ENCODE measurements around the gene TBCD.
"Not testable (repeated sequence)": the region's sequence is repeated elsewhere in the genome, so short reads cannot be mapped to it uniquely, and the experiment has no call there.

TBCD gene

DNA sequence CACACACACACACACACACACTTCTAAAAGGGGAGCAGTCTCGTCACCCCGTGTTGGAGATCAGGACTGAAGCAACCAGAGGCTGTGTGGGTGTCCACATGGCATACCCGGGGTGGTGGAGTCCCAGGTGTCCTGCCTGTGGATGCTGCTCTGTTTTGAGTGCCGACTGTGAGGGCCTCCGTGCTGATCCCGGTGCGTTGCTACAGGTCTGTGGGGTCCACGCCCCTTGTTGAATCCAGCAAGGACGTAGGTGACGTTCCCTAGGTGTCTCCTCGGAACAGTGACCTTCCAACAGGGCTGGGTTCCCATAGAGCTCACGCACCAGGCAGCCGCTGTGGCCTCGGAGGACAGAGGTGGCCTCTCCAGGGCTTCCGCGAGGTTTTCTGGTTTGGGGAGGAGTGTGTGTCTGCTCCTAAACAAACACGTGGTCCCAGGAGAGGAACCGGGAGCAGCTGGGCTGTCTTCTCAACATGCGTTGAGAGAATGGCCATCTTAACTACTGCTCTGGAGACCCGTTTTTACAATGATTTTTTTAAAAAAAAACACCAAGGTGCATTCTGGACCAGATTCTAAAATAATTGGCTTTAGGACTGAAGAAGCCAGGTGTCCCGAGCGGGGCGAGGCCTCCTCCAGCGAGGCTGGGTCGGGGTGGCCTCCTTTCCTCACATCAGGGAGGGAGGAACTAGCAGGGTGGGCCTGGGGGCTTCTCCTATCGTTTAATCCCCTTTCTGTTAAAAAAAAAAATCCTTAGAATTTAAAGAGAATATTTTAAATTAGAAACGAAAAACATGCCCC lies 188.6 kb downstream of the TBCD start:
- DNase-seq (ENCODE audit: low spot score): no peak

DNA sequence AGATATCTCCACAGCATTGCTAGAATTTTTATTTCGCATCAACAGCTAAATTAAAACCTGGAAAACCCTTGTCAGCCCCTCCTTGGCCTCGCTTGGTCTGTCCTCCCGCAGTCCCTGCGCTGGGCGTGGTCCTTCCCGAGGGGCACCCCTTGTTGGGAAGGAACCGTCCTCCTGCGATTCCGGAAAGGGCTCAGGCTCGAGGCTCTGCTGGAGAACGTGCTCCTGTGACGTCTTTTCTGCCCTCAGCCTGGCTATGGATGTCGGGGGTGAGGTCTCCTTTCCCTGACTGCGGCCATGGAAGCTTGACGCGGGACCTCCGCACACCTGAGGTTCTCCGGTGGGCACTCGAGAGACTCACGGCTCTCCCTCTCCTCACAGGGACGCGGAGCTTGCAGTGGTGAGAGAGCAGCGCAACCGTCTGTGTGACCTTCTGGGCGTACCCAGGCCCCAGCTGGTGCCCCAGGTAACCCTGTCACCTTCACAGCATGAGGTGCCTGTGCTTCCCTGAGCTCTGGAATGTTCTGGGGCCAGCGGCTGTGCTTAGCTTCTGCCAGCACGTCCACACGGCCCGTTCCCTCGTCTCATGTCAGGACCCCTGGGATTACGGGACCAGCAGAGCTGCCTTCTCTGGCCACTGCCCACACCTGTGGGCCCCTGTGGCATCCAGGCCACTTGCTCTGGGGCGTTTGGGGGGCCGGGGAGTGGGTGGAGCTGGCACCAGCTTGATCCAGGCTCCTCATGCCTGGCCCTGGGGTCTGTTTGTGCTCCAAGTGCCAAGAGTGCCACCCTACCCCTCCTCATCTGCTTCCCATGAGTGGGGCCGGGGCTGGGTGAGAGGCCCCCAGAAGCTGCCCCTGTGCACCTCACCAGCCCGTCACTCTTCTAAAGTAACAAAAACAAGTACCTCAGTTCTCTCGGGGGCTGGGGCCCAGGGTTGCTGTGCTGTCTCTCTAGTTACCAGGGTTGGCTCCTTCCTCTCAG lies 189.4 kb downstream of the TBCD start:
- DNase-seq (ENCODE audit: low spot score): no peak

DNA sequence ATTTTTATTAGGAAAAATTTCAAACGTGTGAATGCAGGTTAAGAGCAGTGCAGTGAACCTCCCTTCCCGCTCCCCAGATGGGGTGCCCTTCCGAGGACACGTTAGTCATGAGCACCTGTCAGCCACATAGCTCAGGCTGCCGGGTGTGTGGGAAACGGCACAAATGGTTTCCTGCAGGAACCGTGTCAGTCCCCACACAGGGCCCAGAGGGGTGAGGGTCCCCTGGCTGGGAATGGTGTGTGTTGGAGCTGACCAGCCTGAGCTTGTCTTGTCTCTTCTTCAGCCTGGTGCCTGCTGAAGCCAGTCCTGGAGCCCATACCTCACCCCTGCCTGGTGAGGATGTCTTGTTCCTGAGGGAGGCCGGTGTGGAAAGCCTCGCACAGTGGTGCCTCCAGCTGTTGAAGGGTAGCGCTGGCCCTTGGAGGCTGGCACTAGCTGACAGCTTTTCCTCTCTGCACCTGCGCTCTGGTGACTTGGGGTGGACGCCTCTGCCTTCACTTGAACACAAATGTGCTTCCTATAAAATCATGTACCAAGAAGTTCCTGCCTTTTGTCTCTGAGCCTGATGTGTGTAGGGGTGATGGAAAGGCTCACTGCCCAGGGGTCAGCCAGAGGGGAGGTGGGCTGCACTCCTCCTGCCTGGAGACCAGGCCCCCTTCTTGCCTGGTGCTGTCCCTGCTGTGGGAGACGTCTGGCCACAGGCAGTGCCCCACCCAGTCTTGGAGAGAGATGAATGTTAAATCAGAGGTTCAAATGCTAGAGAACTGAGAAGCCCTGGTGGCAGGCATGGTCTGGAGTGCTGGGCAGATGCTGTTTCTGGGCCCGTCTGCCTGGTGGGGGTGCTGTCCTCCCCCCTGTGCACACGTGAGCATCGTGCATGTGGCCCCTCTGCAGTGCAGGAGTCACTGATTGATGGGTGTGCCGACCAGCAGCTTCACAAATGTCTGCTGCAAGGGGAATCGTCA lies 190.6 kb downstream of the TBCD start:
- no peak for DNase-seq (ENCODE audit: low spot score)

DNA sequence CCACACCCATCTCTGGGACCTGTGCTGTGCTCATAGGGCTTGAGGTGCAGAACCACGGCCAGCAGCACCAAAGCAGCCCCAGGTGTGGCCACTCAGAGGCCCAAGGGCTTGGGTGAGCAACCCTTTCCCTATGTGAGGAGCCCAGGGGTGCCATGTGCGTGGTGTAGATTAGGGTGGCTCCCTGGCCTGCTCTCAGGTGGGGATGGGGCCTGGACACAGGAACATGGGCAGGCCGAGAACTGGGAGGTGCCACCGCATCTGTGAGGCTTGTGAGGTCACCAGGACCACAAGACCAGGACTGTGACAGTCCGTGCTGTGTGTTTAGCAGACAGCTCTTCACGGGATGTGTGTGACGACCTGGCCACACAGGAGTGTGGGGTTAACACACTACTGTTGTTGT lies 191.5 kb downstream of the TBCD start:
- no peak for DNase-seq (ENCODE audit: low spot score)

DNA sequence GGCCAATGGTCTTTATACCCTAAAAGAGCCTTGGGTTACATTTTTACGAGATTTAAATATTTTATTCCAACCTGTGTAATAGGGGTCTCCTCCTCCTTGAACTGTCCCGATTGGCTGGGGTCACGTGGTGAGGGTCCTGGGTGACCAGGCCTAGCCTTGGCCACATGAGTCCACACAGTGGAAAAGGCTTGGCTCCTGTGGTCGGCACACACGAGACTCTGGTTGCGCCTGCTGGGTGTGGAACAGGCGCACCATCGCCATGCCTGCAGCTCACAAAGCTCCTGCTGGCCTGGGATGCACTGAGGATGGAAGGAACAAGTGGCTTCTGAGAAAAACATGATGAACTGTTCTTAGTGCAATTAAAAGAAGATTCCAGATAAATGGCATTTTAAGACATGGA lies 191.9 kb downstream of the TBCD start:
- DNase-seq (ENCODE audit: low spot score): no peak

DNA sequence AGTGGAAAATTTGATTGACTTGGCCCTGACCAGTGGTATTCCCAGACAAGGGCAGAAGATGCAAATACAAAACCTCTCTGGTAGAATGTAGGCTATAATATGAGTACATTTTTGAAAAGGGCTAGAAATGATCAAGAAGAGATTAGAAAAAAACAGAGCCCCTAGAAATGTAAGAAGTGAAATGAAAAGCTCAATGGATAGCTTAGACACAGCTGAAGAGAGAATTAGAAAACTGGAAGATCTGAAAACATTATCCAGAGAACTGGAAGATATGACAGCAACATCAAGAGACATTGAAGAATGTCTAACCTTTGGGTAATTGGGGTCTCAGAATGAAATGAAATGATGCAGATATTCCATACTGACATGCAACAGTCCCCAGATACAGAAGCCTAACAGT lies 193.1 kb downstream of the TBCD start:
- no peak for DNase-seq (ENCODE audit: low spot score)

DNA sequence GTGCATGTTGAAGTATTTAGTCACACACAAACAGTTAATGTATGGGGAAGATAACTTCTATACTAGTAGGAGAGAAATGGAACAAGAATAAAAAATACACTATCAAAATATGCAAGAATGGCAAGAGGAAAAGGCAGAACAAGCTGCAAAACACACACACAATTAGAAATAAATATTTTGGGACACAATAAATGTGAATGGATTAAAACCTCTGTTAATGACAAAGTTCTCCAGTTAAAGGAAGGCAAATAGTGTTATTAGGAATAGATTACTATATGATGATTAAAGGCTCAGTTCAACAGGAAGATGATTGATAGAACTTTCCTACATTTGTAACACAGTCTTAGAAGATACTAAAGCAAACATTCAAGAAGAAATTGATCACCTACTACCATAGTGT lies 194.2 kb downstream of the TBCD start:
- no peak for DNase-seq (ENCODE audit: low spot score)

DNA sequence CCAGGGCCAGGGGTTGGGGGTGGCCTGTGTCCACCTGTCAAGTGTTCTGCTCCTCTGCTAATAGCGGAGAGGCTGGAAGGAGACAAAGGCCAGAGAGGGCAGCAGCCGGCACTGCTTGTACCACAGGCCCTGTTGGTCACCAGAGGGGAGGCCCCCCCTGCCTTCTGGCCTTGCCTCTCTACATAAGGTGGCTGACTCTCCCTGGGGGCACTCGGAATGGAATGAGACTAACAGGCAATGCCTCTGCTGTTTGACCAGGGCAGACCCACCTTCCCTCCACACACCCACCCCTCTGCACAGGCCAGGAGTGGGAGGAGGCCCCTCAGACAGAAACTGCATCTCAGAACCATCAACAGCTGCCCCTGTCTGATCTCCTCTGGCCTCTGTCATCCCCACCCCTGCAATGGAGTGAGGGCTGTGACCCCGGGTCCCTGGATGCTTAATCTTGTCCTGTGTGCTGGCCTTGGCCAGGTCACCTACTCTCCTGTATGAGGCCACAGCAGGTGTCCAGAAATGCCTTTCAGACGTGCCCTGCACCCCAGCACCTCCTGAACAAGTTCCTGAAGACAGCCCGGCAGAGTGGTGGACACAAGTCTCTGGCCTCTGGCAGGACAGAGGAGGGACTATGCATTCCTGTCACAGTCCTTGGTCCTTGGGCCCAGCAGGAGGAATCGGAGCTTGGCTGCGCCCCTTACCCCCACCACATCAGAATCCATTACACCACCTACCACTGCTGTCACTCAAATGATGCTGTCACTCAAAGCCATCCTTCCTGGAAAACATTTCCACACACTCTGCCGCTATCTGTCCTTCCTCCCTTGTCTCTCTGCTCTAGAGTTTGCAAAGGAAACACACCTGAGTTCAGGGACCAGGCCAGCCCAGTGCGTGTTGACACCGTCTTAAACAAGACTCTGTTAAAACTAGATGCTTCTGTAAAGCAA lies 195.5 kb downstream of the TBCD start:
- no peak for DNase-seq (ENCODE audit: low spot score)

DNA sequence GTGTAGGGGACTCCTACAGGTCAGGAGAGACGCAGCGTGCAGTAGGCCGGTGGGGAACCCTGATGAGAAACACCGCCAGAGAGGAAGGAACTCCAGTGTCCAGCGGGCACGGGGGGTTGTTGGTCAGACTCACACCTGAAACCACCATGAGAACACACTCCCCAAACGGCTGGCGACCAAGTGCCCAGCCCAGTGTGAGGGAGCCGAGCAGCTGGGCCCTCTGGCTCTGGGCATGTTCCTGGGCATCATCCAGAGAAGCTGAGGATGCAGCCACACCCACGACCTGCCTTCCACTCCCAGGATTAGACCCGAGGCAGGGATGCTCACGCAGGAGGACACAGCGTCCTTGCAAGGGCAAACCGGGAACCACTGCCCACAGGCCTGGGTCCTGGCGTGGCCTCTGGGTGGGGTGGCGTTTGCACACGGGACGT lies 196.2 kb downstream of the TBCD start:
- DNase-seq (ENCODE audit: low spot score): no peak

DNA sequence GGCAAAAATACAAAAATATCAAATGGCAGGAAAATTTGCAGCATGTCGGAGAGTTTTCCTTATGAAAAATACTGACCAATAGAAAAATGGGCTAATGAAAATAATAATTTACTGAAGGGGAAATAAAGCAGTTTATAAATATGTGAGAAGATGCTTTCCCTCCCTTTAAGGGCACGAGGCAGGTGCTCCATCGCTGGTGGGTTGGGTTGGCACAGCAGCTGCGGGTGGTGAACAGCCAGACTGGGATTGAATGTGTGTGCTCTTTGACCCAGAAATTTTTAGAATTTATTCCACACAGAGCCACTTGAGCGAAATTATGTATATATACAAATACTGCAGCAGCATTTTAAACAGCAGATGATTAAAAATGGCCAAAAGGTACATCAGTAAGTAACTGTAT lies 197.1 kb downstream of the TBCD start:
- DNase-seq (ENCODE audit: low spot score): no peak

DNA sequence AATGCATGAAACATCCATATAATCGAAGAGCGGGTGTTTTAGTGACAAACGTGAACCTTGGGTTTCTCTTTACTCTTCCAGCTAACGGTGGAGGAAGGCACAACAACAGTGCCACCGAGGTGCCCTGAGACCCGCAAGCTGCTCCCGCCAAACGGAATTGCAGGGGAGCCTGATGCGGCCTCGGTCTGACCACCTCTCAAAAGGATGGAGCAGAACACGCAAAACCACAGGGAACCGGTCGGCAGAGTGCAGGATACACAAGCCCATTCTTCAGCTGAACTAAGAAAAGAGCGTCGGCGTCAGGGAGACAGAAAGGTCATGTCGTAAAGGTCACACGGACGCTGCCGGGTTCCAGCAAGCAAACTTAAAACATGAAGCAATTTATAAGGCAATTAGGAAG lies 197.5 kb downstream of the TBCD start:
- DNase-seq (ENCODE audit: low spot score): no peak

DNA sequence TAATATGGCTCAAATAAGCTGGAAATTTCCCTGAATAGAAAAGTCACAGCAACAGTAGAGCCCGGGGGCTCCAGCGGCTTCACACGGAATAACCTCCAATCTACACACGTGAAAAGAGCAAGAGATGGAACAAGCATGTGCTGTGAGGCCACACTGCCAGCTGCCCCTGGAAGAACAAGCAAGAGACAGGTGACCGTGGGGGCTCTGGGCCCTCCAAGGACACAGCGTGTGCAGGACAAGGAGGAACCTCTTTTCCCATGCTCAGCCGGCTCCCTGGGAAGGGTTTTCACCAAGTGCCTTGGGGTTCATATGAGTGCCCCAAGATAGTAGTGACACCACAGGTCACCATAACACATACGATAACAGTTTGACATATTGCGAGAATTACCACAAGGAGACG lies 198.1 kb downstream of the TBCD start:
- DNase-seq (ENCODE audit: low spot score): no peak

DNA sequence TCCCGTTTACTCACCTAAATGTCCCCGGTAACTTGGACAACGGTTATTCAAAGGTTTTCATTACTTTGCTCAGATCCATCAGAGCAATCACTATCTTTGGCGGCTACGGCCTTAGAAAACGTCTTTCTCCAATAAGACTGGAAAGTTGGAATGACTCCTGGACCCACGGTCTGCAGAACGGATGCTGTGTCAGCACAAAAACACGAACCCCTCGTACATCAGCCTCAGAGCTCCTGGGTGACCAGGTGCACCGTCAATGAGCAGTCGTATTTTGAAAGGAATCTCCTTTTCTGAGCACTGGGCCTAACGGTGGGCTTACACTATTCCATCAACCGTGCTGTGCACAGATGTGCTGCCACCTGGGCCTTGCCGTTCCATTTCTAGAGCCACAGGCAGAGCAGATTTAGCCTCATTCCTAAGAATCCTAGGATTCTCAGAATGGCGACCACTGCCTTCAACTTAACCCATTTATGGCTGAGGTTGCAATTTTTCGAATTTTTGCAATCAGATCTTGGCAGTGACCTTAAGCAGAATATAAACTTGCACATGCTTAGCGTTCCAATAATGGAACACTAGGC lies 198.7 kb downstream of the TBCD start:
- no peak for DNase-seq (ENCODE audit: low spot score)

DNA sequence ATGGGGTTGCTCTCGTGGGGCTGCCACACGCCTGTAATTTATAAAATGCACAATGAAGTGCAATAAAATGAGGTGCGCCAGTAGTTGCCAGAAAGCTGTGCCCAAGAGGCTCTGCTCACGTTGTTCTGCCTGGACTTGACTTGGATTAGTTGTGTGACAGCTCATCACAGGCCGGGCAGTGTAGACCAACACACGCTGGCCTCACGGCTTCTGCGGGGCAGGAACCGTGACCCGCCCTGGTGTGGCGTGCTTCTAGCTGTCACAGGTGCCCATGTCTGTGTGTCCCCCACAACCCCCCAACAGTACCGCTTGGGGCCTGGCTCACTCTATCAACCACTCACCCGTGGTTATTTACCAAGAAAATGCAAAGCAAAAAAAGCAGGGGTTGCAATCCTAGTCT lies 200.2 kb downstream of the TBCD start:
- DNase-seq (ENCODE audit: low spot score): no peak

DNA sequence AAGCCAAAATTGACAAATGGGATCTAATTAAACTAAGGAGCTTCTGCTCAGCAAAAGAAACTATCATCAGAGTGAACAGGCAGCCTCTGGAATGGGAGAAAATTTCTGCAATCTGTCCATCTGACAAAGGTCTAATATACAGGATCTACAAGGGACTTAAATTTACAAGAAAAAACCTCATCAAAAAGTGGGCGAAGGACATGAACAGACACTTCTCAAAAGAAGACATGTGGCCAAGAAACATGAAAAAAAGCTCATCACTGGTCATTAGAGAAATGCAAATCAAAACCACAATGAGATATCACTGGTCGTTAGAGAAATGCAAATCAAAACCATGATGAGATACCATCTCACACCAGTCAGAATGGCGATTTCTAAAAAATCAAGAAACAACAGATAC lies 203.2 kb downstream of the TBCD start:
- not testable (repeated sequence) for DNase-seq (ENCODE audit: low spot score)

DNA sequence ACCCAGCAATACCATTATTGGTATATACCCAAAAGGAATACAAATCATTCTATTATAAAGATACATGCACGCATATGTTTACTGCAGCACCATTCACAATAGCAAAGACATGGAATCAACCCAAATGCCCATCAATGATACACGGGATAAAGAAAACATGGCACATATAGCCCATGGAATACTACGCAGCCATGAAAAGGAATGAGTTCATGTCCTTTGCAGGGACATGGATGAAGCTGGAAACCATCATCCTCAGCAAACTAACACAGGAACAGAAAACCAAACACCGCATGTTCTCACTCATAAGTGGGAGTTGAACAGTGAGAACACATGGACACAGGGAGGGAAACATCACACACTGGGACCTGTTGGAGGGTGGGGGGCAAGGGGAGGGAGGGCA lies 203.8 kb downstream of the TBCD start:
- DNase-seq (ENCODE audit: low spot score): not testable (repeated sequence)

DNA sequence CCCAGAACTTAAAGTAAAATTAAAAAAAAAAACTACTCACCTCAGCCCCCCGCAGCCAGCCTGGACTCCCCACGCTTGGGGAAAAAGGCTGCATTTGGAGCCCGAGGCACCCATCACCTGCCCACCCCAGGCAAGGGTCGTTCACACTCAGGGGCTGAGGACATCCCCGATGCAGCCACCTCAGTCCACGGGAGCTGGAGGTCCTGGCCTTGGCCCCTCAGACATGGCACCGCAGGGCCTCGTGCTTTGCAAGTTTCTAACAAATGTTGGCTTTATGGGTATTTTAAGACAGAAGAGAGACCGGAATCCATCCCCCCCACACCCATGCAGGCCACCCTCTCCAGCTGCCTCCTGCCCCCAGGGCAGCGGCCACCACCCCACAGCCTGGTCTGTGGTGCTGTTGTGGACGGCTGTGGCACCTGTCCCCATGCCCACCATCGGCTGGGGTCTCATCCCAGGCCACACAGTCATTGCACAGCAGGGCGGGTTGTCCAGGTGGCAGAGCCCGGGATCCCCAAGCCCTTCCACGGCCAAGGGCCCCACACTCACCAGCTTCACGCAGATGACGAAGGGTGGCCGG lies 204.4 kb downstream of the TBCD start:
- no peak for DNase-seq (ENCODE audit: low spot score)

DNA sequence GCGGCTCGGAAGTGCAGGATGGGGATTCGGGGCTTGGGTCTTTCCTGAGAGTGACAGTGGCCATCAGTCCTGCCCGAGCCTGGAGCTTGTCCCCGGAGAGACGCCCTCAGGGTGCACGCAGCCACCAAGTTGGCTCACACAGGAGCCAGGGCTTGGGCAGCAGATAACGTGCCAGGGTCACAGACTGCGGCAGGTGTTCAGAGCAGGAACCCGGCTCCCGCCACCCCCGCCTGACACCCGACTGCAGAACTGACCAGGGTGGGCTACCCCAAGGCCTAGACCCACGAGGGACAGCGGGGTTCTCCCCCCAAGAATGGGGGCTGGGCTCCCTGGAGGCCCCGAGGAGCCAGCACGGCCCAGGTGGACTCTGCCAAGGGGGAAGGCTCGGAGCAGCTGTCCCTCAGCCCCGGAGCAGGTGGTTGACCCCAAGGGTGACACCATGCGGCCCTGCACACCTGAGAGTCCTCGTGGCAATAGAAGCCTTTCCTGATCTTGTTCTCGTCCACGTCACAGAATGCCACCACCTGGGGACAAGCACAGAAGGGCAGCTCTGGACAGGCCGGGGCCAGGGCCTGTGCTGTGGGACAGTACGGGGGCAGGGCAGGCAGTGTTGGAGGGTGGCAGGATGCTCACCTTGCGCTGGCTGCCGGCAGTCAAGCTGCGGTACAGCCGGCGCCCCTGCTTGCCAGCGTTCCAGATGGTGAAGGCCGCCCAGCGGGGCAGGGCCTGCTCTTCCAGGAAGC lies 205.0 kb downstream of the TBCD start:
- no peak for DNase-seq (ENCODE audit: low spot score)

DNA sequence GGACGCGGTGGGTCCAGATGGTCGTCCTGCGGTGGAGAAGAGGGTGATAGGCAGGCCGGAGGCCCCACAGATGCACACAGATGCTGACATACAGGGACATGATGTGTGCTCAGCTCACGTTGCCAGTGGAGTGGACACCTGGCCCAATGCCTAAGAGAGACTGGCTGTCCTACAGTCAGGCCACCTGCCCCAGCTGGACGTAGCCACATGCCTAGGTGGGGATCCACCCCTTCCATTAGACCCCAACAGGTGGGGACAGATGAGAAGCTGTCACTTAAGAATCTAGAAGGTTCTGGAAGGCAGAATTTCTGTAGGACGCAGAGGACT lies 205.6 kb downstream of the TBCD start:
- DNase-seq (ENCODE audit: low spot score): no peak
